ENCODE measurements around the gene MATCAP1. TPM values are rescaled to one million over a fixed set of nuclear protein-coding genes. Genes with fewer than 3 reads are reported as not detected.

MATCAP1 gene
- total and polyA plus RNA-seq, 2 of the 13 experiments (the other 11 are each of a cell fraction or from before 2014, with no cell fraction given): 11.2 to 24.5 TPM

DNA sequence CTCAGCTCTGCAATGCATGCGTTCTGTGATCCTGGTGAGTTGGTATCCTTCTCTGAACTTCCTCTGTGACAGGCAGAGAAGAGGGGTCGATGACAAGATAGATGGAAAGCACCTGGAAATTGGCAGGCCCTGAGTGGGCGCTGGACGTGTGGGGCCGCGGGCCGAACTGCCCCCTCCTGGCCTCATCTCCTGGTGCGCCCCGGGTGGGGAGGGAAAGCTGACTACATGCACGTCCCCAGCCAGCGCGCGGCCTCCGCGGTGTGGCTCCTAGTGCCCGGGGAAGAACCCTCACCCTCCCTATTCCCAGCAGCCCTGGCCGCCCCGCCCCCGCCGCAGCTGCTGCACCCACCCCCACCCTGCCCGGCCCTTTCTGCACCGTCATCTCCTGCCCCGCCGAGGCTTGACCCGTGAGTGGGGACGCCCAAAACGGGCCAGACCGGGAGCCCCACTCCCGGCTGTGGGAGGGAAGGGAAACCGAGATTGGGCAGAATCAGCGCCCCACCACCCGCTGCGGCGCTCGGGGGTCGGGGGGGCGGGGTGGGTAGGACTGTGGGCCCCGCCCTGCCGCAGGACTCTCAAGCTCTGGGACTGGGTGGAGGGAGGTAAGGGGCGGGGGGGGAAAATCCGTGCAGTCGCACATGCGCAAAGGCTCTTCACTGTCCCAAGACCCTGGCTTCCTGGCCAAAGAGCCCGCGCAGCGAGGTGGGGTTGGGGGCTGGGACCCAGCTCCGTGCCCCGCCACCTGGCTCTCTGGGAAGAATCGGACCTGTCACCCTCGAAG is 13.4 kb downstream of the MATCAP1 start, which contains the start of gene NOL3 (continued):
- TF ChIP-seq, protein P1, sequence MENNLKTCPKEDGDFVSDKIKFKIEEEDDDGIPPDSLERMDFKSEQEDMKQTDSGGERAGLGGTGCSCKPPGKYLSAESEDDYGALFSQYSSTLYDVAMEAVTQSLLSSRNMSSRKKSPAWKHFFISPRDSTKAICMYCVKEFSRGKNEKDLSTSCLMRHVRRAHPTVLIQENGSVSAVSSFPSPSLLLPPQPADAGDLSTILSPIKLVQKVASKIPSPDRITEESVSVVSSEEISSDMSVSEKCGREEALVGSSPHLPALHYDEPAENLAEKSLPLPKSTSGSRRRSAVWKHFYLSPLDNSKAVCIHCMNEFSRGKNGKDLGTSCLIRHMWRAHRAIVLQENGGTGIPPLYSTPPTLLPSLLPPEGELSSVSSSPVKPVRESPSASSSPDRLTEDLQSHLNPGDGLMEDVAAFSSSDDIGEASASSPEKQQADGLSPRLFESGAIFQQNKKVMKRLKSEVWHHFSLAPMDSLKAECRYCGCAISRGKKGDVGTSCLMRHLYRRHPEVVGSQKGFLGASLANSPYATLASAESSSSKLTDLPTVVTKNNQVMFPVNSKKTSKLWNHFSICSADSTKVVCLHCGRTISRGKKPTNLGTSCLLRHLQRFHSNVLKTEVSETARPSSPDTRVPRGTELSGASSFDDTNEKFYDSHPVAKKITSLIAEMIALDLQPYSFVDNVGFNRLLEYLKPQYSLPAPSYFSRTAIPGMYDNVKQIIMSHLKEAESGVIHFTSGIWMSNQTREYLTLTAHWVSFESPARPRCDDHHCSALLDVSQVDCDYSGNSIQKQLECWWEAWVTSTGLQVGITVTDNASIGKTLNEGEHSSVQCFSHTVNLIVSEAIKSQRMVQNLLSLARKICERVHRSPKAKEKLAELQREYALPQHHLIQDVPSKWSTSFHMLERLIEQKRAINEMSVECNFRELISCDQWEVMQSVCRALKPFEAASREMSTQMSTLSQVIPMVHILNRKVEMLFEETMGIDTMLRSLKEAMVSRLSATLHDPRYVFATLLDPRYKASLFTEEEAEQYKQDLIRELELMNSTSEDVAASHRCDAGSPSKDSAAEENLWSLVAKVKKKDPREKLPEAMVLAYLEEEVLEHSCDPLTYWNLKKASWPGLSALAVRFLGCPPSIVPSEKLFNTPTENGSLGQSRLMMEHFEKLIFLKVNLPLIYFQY (CRISPR knock-in tag; IDR thresholded peaks at IDR 0.05; ENCODE audit: borderline replicate concordance): no peak
- TF ChIP-seq ZZZ3 (CRISPR knock-in tag; IDR thresholded peaks at IDR 0.05; ENCODE audit: borderline replicate concordance): 0 out of 2 replicates have a peak, but pooled peaks have one; percentile 11
- TF ChIP-seq ZFP37 (CRISPR knock-in tag; IDR thresholded peaks at IDR 0.05; ENCODE audit: borderline replicate concordance): no peak; the same call in 1 of the 2 replicates
- TF ChIP-seq CHD4 (IDR thresholded peaks at IDR 0.05; ENCODE audit: borderline replicate concordance, low read length): no peak
- TF ChIP-seq ZFYVE20 (CRISPR knock-in tag; IDR thresholded peaks at IDR 0.05; ENCODE audit: borderline replicate concordance, low read depth): no peak
- TF ChIP-seq ZNF772 (CRISPR knock-in tag; IDR thresholded peaks at IDR 0.05): peak; percentile 24; the same call in 1 of the 2 replicates
- TF ChIP-seq GZF1 (CRISPR knock-in tag; IDR thresholded peaks at IDR 0.05): no peak
- TF ChIP-seq ZNF292 (CRISPR knock-in tag; IDR thresholded peaks at IDR 0.05; ENCODE audit: borderline replicate concordance, low read depth): peak; percentile 37; the same call in 1 of the 2 replicates
- TF ChIP-seq, protein P2, sequence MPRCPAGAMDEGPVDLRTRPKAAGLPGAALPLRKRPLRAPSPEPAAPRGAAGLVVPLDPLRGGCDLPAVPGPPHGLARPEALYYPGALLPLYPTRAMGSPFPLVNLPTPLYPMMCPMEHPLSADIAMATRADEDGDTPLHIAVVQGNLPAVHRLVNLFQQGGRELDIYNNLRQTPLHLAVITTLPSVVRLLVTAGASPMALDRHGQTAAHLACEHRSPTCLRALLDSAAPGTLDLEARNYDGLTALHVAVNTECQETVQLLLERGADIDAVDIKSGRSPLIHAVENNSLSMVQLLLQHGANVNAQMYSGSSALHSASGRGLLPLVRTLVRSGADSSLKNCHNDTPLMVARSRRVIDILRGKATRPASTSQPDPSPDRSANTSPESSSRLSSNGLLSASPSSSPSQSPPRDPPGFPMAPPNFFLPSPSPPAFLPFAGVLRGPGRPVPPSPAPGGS (CRISPR knock-in tag; IDR thresholded peaks at IDR 0.05): 0 out of 2 replicates have a peak, but pooled peaks have one; percentile 67
- no peak for TF ChIP-seq SNAI1 (CRISPR knock-in tag; IDR thresholded peaks at IDR 0.05; ENCODE audit: borderline replicate concordance)
- TF ChIP-seq KDM6A (CRISPR knock-in tag; IDR thresholded peaks at IDR 0.05; ENCODE audit: low read depth): 0 out of 2 replicates have a peak, but pooled peaks have one; percentile 11
- TF ChIP-seq, protein P3, sequence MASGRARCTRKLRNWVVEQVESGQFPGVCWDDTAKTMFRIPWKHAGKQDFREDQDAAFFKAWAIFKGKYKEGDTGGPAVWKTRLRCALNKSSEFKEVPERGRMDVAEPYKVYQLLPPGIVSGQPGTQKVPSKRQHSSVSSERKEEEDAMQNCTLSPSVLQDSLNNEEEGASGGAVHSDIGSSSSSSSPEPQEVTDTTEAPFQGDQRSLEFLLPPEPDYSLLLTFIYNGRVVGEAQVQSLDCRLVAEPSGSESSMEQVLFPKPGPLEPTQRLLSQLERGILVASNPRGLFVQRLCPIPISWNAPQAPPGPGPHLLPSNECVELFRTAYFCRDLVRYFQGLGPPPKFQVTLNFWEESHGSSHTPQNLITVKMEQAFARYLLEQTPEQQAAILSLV (CRISPR knock-in tag; IDR thresholded peaks at IDR 0.05; ENCODE audit: borderline replicate concordance): peak; percentile 75; the same call in 1 of the 2 replicates
- no peak for TF ChIP-seq ZNF3 (CRISPR knock-in tag; IDR thresholded peaks at IDR 0.05)
- TF ChIP-seq GABPA (IDR thresholded peaks at IDR 0.05; ENCODE audit: low read depth, low read length): no peak
- 0 out of 2 replicates have a peak, but pooled peaks have one; percentile 14 for TF ChIP-seq GABPA (CRISPR knock-in tag; IDR thresholded peaks at IDR 0.05; ENCODE audit: low read depth)
- TF ChIP-seq, protein P4, sequence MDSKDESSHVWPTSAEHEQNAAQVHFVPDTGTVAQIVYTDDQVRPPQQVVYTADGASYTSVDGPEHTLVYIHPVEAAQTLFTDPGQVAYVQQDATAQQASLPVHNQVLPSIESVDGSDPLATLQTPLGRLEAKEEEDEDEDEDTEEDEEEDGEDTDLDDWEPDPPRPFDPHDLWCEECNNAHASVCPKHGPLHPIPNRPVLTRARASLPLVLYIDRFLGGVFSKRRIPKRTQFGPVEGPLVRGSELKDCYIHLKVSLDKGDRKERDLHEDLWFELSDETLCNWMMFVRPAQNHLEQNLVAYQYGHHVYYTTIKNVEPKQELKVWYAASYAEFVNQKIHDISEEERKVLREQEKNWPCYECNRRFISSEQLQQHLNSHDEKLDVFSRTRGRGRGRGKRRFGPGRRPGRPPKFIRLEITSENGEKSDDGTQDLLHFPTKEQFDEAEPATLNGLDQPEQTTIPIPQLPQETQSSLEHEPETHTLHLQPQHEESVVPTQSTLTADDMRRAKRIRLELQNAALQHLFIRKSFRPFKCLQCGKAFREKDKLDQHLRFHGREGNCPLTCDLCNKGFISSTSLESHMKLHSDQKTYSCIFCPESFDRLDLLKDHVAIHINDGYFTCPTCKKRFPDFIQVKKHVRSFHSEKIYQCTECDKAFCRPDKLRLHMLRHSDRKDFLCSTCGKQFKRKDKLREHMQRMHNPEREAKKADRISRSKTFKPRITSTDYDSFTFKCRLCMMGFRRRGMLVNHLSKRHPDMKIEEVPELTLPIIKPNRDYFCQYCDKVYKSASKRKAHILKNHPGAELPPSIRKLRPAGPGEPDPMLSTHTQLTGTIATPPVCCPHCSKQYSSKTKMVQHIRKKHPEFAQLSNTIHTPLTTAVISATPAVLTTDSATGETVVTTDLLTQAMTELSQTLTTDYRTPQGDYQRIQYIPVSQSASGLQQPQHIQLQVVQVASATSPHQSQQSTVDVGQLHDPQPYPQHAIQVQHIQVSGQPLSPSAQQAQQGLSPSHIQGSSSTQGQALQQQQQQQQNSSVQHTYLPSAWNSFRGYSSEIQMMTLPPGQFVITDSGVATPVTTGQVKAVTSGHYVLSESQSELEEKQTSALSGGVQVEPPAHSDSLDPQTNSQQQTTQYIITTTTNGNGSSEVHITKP (CRISPR knock-in tag; IDR thresholded peaks at IDR 0.05; ENCODE audit: low read depth): peak; percentile 87
- no peak for TF ChIP-seq ATF1 (CRISPR knock-in tag; IDR thresholded peaks at IDR 0.05)
- peak; percentile 30; the same call in 1 of the 2 replicates for TF ChIP-seq ZNF552 (CRISPR knock-in tag; IDR thresholded peaks at IDR 0.05; ENCODE audit: borderline replicate concordance)
- 0 out of 2 replicates have a peak, but pooled peaks have one; percentile 18 for TF ChIP-seq SOX5 (CRISPR knock-in tag; IDR thresholded peaks at IDR 0.05; ENCODE audit: borderline replicate concordance)

All from HepG2 (cell line).